ENCODE measurements around the gene RETSAT. TPM values are rescaled to one million over a fixed set of nuclear protein-coding genes. Genes with fewer than 3 reads are reported as not detected.

RETSAT gene
- total and polyA plus RNA-seq, 2 of the 4 experiments (the other 2 are of a cell fraction) = 25.6 to 32.3 TPM

- Histone ChIP-seq H3K14ac (replicated peaks; ENCODE audit: low read depth, low read length) (no peak overlapping the region), H3K4me2 (ENCODE audit: low read depth, low read length) (no peak overlapping the region), H3K9ac (ENCODE audit: low read depth, low read length) (no peak overlapping the region), H2AK5ac (ENCODE audit: low read depth, low read length) (no peak overlapping the region), H4K20me1 (ENCODE audit: insufficient read depth, low read length) (no peaks in the 10 kb centered on the region), H3K79me1 (ENCODE audit: low read depth in 1 of 2, low read length in 2 of 2) (peaks cover 32 to 51% of the 10 kb centered on the region in 2 experiments), H2BK5ac (ENCODE audit: low read depth, low read length, poor library complexity, severe bottlenecking) (no peak overlapping the region), H4K5ac (ENCODE audit: low read depth, low read length) (no peak overlapping the region), H3K56ac (ENCODE audit: extremely low read depth, insufficient read depth, low read length) (no peak overlapping the region), H4K8ac (ENCODE audit: low read depth in 2 of 2, low read length in 2 of 2) (no peak overlapping the region), H2BK20ac (ENCODE audit: low read depth, low read length) (no peak overlapping the region), H4K91ac (ENCODE audit: insufficient read depth, low read depth, low read length) (no peak overlapping the region), H2AFZ (replicated peaks; ENCODE audit: low read length, poor library complexity) (no peak overlapping the region), H3K4me1 (ENCODE audit: control insufficient read depth, insufficient read depth, low read length) (peaks cover 6% of the 10 kb centered on the region), H3K36me3 (ENCODE audit: control insufficient read depth, insufficient read depth, low read length) (peaks cover 18% of the 10 kb centered on the region), H3K9me1 (ENCODE audit: insufficient read depth, low read length) (peaks cover 16% of the 10 kb centered on the region), H3K27ac (ENCODE audit: insufficient read depth, low read length) (no peak overlapping the region), H2AK9ac (replicated peaks; ENCODE audit: low read depth, low read length, poor library complexity) (no peak overlapping the region), H3K18ac (ENCODE audit: low read depth, low read length) (no peak overlapping the region), H3K4ac (ENCODE audit: low read depth, low read length) (no peak overlapping the region), H2BK120ac (ENCODE audit: low read depth, low read length) (no peak overlapping the region), H2BK15ac (ENCODE audit: low read depth, low read length) (no peak overlapping the region), H3K9me3 (ENCODE audit: control insufficient read depth, insufficient read depth, low read length) (no peaks in the 10 kb centered on the region), H3K4me3 (ENCODE audit: insufficient read depth, low read depth, low read length) (no peak overlapping the region), H3K27me3 (ENCODE audit: control insufficient read depth, insufficient read depth, low read length) (no peaks in the 10 kb centered on the region), H3K23ac (ENCODE audit: low read depth, low read length) (no peak overlapping the region)
- TF ChIP-seq CTCF (conservative IDR thresholded peaks at IDR 0.05; ENCODE audit: low read depth, low read length) (no peak), RCOR1 (IDR thresholded peaks at IDR 0.05; ENCODE audit: insufficient replicate concordance, low read length) (no peak), MAZ (IDR thresholded peaks at IDR 0.05; ENCODE audit: borderline replicate concordance, low read depth, low read length) (no peak), FOS (IDR thresholded peaks at IDR 0.05; ENCODE audit: low read depth, low read length) (no peak), POLR2A (IDR thresholded peaks at IDR 0.05; ENCODE audit: low read depth, low read length) (no peak), CHD1 (IDR thresholded peaks at IDR 0.05; ENCODE audit: low read depth, low read length) (no peak), USF2 (IDR thresholded peaks at IDR 0.05; ENCODE audit: low read depth, low read length) (no peak), MXI1 (IDR thresholded peaks at IDR 0.05; ENCODE audit: borderline replicate concordance, low read depth, low read length) (no peak), NFE2L2 (IDR thresholded peaks at IDR 0.05; ENCODE audit: low read depth, low read length) (no peak)
- WGBS, 2 experiments (ENCODE audit: extremely low coverage in 2 of 2, insufficient read length in 1 of 2) = no CpG with 5 or more reads among the region's 3 CpGs
- no TSS peak for BruUV-seq (replicated peaks)
- no peak for ATAC-seq (ENCODE audit: low read depth)
- dilution Hi-C loops (cut with HindIII; ENCODE audit: low sequenced_read_pairs, unreplicated experiment) (no loop called here), intact Hi-C loops (cut with micrococcal nuclease) (no loop called here), in situ Hi-C loops (cut with MboI; ENCODE audit: low sequenced_read_pairs) (no loop called here)
- CTCF ChIA-PET = no interaction called here
- DNase-seq = no peak
- POLR2A ChIA-PET (ENCODE audit: unreplicated experiment) = no interaction called here
These were observed 3.4 kb upstream of the RETSAT start for GRCh38 chr2:85357736-85358135.

Data from IMR-90 (cell line).